Endothelial cell of umbilical vein (primary cell): Measurements from ENCODE around the gene STX8.

Source experiments
- EZH2 ChIP-seq: IDR thresholded peaks from 2 replicates; pipeline ENCODE4 v1.6.1; 2012; ENCODE audit warnings: borderline replicate concordance, low read depth, mild to moderate bottlenecking, moderate library complexity, low read length, inconsistent platforms; ENCODE audit not compliant: severe bottlenecking
- JUN ChIP-seq: IDR thresholded peaks from 2 replicates; pipeline ENCODE4 v1.6.1; 2011; ENCODE audit warnings: borderline replicate concordance, low read depth; ENCODE audit not compliant: insufficient read length, insufficient read depth
- POLR2A ChIP-seq: IDR thresholded peaks from 2 replicates; pipeline ENCODE4 v1.6.1; 2012; ENCODE audit warnings: low read depth, mild to moderate bottlenecking, control low read depth, low read length
- POLR2AphosphoS5 ChIP-seq: IDR thresholded peaks from 2 replicates; pipeline ENCODE4 v1.6.1; 2012; ENCODE audit warnings: low read depth, mild to moderate bottlenecking, control low read depth, low read length, moderate library complexity; ENCODE audit not compliant: insufficient read depth
- TF ChIP-seq, protein P1 (sequence below), 2 donors: IDR thresholded peaks; 1 replicate in 1 of 2; 2 replicates in 1 of 2; pipeline ENCODE4 v1.5.1; 2011; ENCODE audit warnings: low read length in 2 of 2, mild to moderate bottlenecking in 2 of 2, moderate library complexity in 2 of 2, control low read depth in 1 of 2, inconsistent platforms in 1 of 2, low read depth in 1 of 2; ENCODE audit not compliant: insufficient read depth in 1 of 2; ENCODE audit errors: extremely low read depth in 1 of 2

- TF ChIP-seq, protein P1, sequence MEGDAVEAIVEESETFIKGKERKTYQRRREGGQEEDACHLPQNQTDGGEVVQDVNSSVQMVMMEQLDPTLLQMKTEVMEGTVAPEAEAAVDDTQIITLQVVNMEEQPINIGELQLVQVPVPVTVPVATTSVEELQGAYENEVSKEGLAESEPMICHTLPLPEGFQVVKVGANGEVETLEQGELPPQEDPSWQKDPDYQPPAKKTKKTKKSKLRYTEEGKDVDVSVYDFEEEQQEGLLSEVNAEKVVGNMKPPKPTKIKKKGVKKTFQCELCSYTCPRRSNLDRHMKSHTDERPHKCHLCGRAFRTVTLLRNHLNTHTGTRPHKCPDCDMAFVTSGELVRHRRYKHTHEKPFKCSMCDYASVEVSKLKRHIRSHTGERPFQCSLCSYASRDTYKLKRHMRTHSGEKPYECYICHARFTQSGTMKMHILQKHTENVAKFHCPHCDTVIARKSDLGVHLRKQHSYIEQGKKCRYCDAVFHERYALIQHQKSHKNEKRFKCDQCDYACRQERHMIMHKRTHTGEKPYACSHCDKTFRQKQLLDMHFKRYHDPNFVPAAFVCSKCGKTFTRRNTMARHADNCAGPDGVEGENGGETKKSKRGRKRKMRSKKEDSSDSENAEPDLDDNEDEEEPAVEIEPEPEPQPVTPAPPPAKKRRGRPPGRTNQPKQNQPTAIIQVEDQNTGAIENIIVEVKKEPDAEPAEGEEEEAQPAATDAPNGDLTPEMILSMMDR (IDR thresholded peaks at IDR 0.05; ENCODE audit: extremely low read depth in 1 of 2, insufficient read depth in 1 of 2, low read depth in 1 of 2, low read length in 2 of 2) = no peak
- TF ChIP-seq POLR2AphosphoS5 (no peak), EZH2 (no peak), POLR2A (no peak), JUN (no peak)
Measured at GRCh38 chr17:9355846-9356245, 219.8 kb downstream of the STX8 start.
